SK-N-SH (cell line): ENCODE results near the gene LSM3. TPM values are rescaled to one million over a fixed set of nuclear protein-coding genes. Genes with fewer than 3 reads are reported as not detected.

Experiments
- CTCF ChIA-PET: fragments of 300-600, 350-600 bp; formaldehyde crosslinking; extraction: SDS; loops from one replicate; lab custom pipeline; 2021; lab: Yijun Ruan, JAX
- POLR2A ChIA-PET: fragments of 350-600 bp; sonication (Branson Sonifier 250); formaldehyde crosslinking; extraction: SDS; loops from one replicate; lab custom pipeline; 2020; ENCODE audit warnings: antibody characterized with exemption, inconsistent platforms; lab: Yijun Ruan, JAX
- DNase-seq: peaks from one replicate; pipeline ENCODE4 v3.0.0; 2012
- H2AFZ ChIP-seq: fragments of 200-600 bp; sonication (generic); 2 replicates; pipeline ENCODE4 v1.8.1; 2016; ENCODE audit warnings: antibody characterized with exemption, mild to moderate bottlenecking, low read depth
- H3F3A ChIP-seq: fragments of 200-600 bp; sonication (generic); replicated peaks from 2 replicates; pipeline ENCODE3; 2016; ENCODE audit warnings: antibody characterized with exemption, mild to moderate bottlenecking; ENCODE audit not compliant: insufficient read depth
- H3K27ac ChIP-seq, 2 experiments: fragments of 200-500 bp in 1 of 2; fragments of 200-600 bp in 1 of 2; sonication (Bioruptor generic) in 1 of 2; sonication (generic), shearing (Covaris generic) in 1 of 2; 2 replicates each; pipeline versions ENCODE4 v1.5.1 to v1.6.1; 2014 to 2016; ENCODE audit warnings: low read depth in 2 of 2, inconsistent platforms in 1 of 2, low read length in 1 of 2, mild to moderate bottlenecking in 1 of 2, mixed read lengths in 1 of 2
- H3K27me3 ChIP-seq: fragments of 200-600 bp; sonication (generic), shearing (Covaris generic); 2 replicates; pipeline ENCODE4 v1.6.1; 2016; ENCODE audit warnings: mixed run types; ENCODE audit not compliant: insufficient read depth
- H3K36me3 ChIP-seq, 2 experiments: fragments of 200-500 bp in 1 of 2; fragments of 200-600 bp in 1 of 2; sonication (Bioruptor generic) in 1 of 2; sonication (generic) in 1 of 2; replicated peaks in 1 of 2; 2 replicates each; pipeline versions ENCODE3 to v1.5.1; 2014 to 2016; ENCODE audit warnings: low read length in 1 of 2, mild to moderate bottlenecking in 1 of 2; ENCODE audit not compliant: insufficient read depth in 2 of 2, control insufficient read depth in 1 of 2
- H3K4me1 ChIP-seq, 2 experiments: fragments of 200-500 bp in 1 of 2; fragments of 200-600 bp in 1 of 2; sonication (Bioruptor generic) in 1 of 2; sonication (generic), shearing (Covaris generic) in 1 of 2; 2 replicates each; pipeline versions ENCODE4 v1.5.1 to v1.6.1; 2014 to 2016; ENCODE audit warnings: low read depth in 1 of 2, low read length in 1 of 2, mixed run types in 1 of 2; ENCODE audit not compliant: insufficient read depth in 2 of 2, control insufficient read depth in 1 of 2
- H3K4me2 ChIP-seq: fragments of 200-600 bp; sonication (generic), shearing (Covaris generic); 2 replicates; pipeline ENCODE4 v1.6.1; 2017; ENCODE audit warnings: mixed run types
- H3K4me3 ChIP-seq, 2 experiments: fragments of 200-500 bp in 1 of 2; fragments of 200-600 bp in 1 of 2; sonication (Bioruptor generic) in 1 of 2; sonication (generic), shearing (Covaris generic) in 1 of 2; 2 replicates each; pipeline versions ENCODE4 v1.5.1 to v1.8.1; 2014 to 2016; ENCODE audit warnings: low read depth in 2 of 2, inconsistent platforms in 1 of 2, low read length in 1 of 2, mild to moderate bottlenecking in 1 of 2, mixed read lengths in 1 of 2, moderate library complexity in 1 of 2
- H3K79me2 ChIP-seq: fragments of 200-600 bp; sonication (generic); 2 replicates; pipeline ENCODE4 v1.8.1; 2017; ENCODE audit warnings: mild to moderate bottlenecking; ENCODE audit not compliant: insufficient read depth
- H3K9ac ChIP-seq: fragments of 200-600 bp; sonication (generic); 2 replicates; pipeline ENCODE4 v1.6.1; 2017; ENCODE audit warnings: mixed run types
- H3K9me2 ChIP-seq: fragments of 200-600 bp; sonication (generic); 2 replicates; pipeline ENCODE4 v1.6.1; 2017; ENCODE audit warnings: mixed run types
- H3K9me3 ChIP-seq: fragments of 200-600 bp; sonication (generic); 2 replicates; pipeline ENCODE4 v1.6.1; 2017; ENCODE audit warnings: mixed run types, mild to moderate bottlenecking, moderate library complexity
- H4K20me1 ChIP-seq: fragments of 200-600 bp; sonication (generic); 2 replicates; pipeline ENCODE4 v1.6.1; 2017; ENCODE audit warnings: mild to moderate bottlenecking, mixed run types; ENCODE audit not compliant: insufficient read depth
- FOSL2 ChIP-seq: IDR thresholded peaks from 2 replicates; pipeline ENCODE4 v1.4.0; 2012; ENCODE audit warnings: low read depth, mild to moderate bottlenecking, moderate library complexity, borderline replicate concordance
- GABPA ChIP-seq: IDR thresholded peaks from 2 replicates; pipeline ENCODE4 v1.4.0; 2012; ENCODE audit warnings: low read depth, mild to moderate bottlenecking
- GATA2 ChIP-seq: sonication (generic); formaldehyde crosslinking; IDR thresholded peaks from 2 replicates; pipeline ENCODE4 v1.5.0; 2020; ENCODE audit warnings: mild to moderate bottlenecking, missing genetic modification reagents
- JUND ChIP-seq: IDR thresholded peaks from 2 replicates; pipeline ENCODE4 v1.4.0; 2012
- POLR2AphosphoS5 ChIP-seq: IDR thresholded peaks from 2 replicates; pipeline ENCODE4 v1.6.1; 2012; ENCODE audit warnings: low read depth, low read length
- RFX5 ChIP-seq: IDR thresholded peaks from 2 replicates; pipeline ENCODE4 v1.6.1; 2012; ENCODE audit warnings: mild to moderate bottlenecking, improper control_type of control experiment, low read length
- TCF12 ChIP-seq: IDR thresholded peaks from 2 replicates; pipeline ENCODE4 v1.4.0; 2012
- WGBS: methylation state at CpG from one replicate; pipeline ENCODE4 v1.1.6; 2017; ENCODE audit warnings: low lambda C conversion rate; 5-methylcytosine and 5-hydroxymethylcytosine counted together
- polyA plus RNA-seq, 3 experiments: library from polyadenylated mRNA; depleted of rRNA; stranded (reverse); fragments of >200 nt; gene quantifications; 2 replicates each; pipeline ENCODE4 v1.2.3, GENCODE V29; 2012
- TF ChIP-seq, protein P1 (sequence below): IDR thresholded peaks from 2 replicates; pipeline ENCODE4 v1.6.1; 2012; ENCODE audit warnings: mild to moderate bottlenecking, low read depth, low read length, moderate library complexity
- TF ChIP-seq, protein P2 (sequence below): IDR thresholded peaks from 2 replicates; pipeline ENCODE4 v1.4.0; 2012; ENCODE audit warnings: low read depth, borderline replicate concordance
- TF ChIP-seq, protein P3 (sequence below): fragments of 200-600 bp; sonication (generic); IDR thresholded peaks from 2 replicates; pipeline ENCODE4 v1.6.1; 2017; ENCODE audit warnings: antibody characterized with exemption, mild to moderate bottlenecking, moderate library complexity

The LSM3 gene
- polyA plus RNA-seq, 1 of the 3 experiments (the other 2 are of a cell fraction), result 5.1 TPM

- Histone ChIP-seq H3K4me3 (no peak overlapping the region), H3K4me2 (no peak overlapping the region), H3K9me2 (no peaks in the 10 kb centered on the region), H3K9ac (no peak overlapping the region), H4K20me1 (peaks cover 11% of the 10 kb centered on the region), H3K36me3 (peaks cover 40 to 92% of the 10 kb centered on the region in 2 experiments), H3K79me2 (peaks cover 25% of the 10 kb centered on the region), H3K27me3 (no peaks in the 10 kb centered on the region), H3K9me3 (no peaks in the 10 kb centered on the region), H2AFZ (no peak overlapping the region), H3K27ac (no peak overlapping the region), H3F3A (peaks cover 5% of the 10 kb centered on the region), H3K4me1 (no peaks in the 10 kb centered on the region; a peak in 1 of 4 replicates)
- TF ChIP-seq, protein P1, sequence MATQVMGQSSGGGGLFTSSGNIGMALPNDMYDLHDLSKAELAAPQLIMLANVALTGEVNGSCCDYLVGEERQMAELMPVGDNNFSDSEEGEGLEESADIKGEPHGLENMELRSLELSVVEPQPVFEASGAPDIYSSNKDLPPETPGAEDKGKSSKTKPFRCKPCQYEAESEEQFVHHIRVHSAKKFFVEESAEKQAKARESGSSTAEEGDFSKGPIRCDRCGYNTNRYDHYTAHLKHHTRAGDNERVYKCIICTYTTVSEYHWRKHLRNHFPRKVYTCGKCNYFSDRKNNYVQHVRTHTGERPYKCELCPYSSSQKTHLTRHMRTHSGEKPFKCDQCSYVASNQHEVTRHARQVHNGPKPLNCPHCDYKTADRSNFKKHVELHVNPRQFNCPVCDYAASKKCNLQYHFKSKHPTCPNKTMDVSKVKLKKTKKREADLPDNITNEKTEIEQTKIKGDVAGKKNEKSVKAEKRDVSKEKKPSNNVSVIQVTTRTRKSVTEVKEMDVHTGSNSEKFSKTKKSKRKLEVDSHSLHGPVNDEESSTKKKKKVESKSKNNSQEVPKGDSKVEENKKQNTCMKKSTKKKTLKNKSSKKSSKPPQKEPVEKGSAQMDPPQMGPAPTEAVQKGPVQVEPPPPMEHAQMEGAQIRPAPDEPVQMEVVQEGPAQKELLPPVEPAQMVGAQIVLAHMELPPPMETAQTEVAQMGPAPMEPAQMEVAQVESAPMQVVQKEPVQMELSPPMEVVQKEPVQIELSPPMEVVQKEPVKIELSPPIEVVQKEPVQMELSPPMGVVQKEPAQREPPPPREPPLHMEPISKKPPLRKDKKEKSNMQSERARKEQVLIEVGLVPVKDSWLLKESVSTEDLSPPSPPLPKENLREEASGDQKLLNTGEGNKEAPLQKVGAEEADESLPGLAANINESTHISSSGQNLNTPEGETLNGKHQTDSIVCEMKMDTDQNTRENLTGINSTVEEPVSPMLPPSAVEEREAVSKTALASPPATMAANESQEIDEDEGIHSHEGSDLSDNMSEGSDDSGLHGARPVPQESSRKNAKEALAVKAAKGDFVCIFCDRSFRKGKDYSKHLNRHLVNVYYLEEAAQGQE, result no peak
- TF ChIP-seq JUND, result no peak
- TF ChIP-seq TCF12, result no peak
- TF ChIP-seq, protein P2, sequence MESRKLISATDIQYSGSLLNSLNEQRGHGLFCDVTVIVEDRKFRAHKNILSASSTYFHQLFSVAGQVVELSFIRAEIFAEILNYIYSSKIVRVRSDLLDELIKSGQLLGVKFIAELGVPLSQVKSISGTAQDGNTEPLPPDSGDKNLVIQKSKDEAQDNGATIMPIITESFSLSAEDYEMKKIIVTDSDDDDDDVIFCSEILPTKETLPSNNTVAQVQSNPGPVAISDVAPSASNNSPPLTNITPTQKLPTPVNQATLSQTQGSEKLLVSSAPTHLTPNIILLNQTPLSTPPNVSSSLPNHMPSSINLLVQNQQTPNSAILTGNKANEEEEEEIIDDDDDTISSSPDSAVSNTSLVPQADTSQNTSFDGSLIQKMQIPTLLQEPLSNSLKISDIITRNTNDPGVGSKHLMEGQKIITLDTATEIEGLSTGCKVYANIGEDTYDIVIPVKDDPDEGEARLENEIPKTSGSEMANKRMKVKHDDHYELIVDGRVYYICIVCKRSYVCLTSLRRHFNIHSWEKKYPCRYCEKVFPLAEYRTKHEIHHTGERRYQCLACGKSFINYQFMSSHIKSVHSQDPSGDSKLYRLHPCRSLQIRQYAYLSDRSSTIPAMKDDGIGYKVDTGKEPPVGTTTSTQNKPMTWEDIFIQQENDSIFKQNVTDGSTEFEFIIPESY, result no peak
- TF ChIP-seq RFX5, result no peak
- TF ChIP-seq GABPA, result no peak
- no peak for TF ChIP-seq POLR2AphosphoS5
- TF ChIP-seq FOSL2, result no peak
- TF ChIP-seq GATA2 (CRISPR knock-in tag), result no peak
- TF ChIP-seq, protein P3, sequence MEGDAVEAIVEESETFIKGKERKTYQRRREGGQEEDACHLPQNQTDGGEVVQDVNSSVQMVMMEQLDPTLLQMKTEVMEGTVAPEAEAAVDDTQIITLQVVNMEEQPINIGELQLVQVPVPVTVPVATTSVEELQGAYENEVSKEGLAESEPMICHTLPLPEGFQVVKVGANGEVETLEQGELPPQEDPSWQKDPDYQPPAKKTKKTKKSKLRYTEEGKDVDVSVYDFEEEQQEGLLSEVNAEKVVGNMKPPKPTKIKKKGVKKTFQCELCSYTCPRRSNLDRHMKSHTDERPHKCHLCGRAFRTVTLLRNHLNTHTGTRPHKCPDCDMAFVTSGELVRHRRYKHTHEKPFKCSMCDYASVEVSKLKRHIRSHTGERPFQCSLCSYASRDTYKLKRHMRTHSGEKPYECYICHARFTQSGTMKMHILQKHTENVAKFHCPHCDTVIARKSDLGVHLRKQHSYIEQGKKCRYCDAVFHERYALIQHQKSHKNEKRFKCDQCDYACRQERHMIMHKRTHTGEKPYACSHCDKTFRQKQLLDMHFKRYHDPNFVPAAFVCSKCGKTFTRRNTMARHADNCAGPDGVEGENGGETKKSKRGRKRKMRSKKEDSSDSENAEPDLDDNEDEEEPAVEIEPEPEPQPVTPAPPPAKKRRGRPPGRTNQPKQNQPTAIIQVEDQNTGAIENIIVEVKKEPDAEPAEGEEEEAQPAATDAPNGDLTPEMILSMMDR, result no peak
- ChIA-PET CTCF (interaction anchor here (0.7 kb wide), 1 partner anchor 19 kb away, joined by 3 read pairs; no protein-coding TSS in a partner anchor), POLR2A (interaction anchor here (0.8 kb wide), 1 partner anchor 8 kb away, joined by 4 read pairs; the partner anchor contains the start of genes CHCHD4 and TMEM43)
- no peak for DNase-seq
- 92% methylated on average over 7 of the region's 10 CpGs for WGBS
Measured at GRCh38 chr3:14133188-14133800, 45.3 kb upstream of the LSM3 start.
